ENCODE measurements around the gene BPIFB1. TPM values are rescaled to one million over a fixed set of nuclear protein-coding genes. Genes with fewer than 3 reads are reported as not detected.
A peak's percentile ranks its signal among the peaks of the same experiment; 100 is the strongest.

Gene BPIFB1
- total and polyA plus RNA-seq, 2 of the 13 experiments (the other 11 are each of a cell fraction or from before 2014, with no cell fraction given), result 0.82 to 4.4 TPM

DNA sequence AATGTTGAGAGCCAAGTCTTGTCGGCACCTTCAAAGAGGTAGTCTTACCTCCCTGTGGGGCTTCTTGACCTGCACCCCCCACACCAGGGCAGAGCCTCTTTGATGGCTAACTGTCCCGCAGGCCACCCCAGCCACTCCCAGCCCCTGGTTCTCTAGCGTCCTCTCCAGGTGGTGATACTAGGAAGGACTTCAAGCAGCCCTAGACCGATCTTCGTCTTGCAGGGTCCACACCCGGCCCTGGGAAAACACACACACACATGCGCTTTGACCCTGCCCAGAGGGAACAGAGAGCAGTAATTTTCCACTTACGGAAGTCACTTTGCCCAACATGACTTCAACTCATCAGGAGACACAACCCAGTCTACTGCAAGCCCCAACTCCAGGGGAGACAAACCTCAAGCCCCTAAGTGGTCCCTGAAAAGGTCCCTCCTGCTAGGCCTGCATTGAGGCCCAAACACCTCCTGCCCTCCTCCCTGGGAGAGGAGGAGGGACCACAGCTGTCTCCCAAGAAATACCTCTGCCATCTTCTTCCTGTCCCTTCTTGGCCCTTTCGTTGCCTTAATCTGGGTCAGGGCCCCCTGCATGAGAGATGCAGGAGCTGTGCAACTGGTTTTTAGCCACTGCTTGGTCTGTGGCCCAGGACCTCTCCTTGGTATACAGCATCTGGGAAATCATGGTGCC is 2.9 kb upstream of the BPIFB1 start (continued):
- TF ChIP-seq, protein P1, sequence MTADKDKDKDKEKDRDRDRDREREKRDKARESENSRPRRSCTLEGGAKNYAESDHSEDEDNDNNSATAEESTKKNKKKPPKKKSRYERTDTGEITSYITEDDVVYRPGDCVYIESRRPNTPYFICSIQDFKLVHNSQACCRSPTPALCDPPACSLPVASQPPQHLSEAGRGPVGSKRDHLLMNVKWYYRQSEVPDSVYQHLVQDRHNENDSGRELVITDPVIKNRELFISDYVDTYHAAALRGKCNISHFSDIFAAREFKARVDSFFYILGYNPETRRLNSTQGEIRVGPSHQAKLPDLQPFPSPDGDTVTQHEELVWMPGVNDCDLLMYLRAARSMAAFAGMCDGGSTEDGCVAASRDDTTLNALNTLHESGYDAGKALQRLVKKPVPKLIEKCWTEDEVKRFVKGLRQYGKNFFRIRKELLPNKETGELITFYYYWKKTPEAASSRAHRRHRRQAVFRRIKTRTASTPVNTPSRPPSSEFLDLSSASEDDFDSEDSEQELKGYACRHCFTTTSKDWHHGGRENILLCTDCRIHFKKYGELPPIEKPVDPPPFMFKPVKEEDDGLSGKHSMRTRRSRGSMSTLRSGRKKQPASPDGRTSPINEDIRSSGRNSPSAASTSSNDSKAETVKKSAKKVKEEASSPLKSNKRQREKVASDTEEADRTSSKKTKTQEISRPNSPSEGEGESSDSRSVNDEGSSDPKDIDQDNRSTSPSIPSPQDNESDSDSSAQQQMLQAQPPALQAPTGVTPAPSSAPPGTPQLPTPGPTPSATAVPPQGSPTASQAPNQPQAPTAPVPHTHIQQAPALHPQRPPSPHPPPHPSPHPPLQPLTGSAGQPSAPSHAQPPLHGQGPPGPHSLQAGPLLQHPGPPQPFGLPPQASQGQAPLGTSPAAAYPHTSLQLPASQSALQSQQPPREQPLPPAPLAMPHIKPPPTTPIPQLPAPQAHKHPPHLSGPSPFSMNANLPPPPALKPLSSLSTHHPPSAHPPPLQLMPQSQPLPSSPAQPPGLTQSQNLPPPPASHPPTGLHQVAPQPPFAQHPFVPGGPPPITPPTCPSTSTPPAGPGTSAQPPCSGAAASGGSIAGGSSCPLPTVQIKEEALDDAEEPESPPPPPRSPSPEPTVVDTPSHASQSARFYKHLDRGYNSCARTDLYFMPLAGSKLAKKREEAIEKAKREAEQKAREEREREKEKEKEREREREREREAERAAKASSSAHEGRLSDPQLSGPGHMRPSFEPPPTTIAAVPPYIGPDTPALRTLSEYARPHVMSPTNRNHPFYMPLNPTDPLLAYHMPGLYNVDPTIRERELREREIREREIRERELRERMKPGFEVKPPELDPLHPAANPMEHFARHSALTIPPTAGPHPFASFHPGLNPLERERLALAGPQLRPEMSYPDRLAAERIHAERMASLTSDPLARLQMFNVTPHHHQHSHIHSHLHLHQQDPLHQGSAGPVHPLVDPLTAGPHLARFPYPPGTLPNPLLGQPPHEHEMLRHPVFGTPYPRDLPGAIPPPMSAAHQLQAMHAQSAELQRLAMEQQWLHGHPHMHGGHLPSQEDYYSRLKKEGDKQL (CRISPR knock-in tag; IDR thresholded peaks at IDR 0.05; ENCODE audit: low read depth), result no peak
- TF ChIP-seq KAT8 (CRISPR knock-in tag; IDR thresholded peaks at IDR 0.05), result peak; percentile 64
- TF ChIP-seq GATAD2A (CRISPR knock-in tag; IDR thresholded peaks at IDR 0.05), result peak; percentile 60
- no peak for TF ChIP-seq CHD4 (IDR thresholded peaks at IDR 0.05; ENCODE audit: borderline replicate concordance, low read length)
- TF ChIP-seq, protein P2, sequence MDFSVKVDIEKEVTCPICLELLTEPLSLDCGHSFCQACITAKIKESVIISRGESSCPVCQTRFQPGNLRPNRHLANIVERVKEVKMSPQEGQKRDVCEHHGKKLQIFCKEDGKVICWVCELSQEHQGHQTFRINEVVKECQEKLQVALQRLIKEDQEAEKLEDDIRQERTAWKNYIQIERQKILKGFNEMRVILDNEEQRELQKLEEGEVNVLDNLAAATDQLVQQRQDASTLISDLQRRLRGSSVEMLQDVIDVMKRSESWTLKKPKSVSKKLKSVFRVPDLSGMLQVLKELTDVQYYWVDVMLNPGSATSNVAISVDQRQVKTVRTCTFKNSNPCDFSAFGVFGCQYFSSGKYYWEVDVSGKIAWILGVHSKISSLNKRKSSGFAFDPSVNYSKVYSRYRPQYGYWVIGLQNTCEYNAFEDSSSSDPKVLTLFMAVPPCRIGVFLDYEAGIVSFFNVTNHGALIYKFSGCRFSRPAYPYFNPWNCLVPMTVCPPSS (IDR thresholded peaks at IDR 0.05), result no peak
- TF ChIP-seq, protein P3, sequence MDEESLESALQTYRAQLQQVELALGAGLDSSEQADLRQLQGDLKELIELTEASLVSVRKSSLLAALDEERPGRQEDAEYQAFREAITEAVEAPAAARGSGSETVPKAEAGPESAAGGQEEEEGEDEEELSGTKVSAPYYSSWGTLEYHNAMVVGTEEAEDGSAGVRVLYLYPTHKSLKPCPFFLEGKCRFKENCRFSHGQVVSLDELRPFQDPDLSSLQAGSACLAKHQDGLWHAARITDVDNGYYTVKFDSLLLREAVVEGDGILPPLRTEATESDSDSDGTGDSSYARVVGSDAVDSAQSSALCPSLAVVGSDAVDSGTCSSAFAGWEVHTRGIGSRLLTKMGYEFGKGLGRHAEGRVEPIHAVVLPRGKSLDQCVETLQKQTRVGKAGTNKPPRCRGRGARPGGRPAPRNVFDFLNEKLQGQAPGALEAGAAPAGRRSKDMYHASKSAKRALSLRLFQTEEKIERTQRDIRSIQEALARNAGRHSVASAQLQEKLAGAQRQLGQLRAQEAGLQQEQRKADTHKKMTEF (CRISPR knock-in tag; IDR thresholded peaks at IDR 0.05), result peak; percentile 71; the same call in 1 of the 2 replicates
- TF ChIP-seq, protein P4, sequence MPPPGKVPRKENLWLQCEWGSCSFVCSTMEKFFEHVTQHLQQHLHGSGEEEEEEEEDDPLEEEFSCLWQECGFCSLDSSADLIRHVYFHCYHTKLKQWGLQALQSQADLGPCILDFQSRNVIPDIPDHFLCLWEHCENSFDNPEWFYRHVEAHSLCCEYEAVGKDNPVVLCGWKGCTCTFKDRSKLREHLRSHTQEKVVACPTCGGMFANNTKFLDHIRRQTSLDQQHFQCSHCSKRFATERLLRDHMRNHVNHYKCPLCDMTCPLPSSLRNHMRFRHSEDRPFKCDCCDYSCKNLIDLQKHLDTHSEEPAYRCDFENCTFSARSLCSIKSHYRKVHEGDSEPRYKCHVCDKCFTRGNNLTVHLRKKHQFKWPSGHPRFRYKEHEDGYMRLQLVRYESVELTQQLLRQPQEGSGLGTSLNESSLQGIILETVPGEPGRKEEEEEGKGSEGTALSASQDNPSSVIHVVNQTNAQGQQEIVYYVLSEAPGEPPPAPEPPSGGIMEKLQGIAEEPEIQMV (CRISPR knock-in tag; IDR thresholded peaks at IDR 0.05; ENCODE audit: low read depth), result 0 out of 2 replicates have a peak, but pooled peaks have one; percentile 50
- TF ChIP-seq, protein P5, sequence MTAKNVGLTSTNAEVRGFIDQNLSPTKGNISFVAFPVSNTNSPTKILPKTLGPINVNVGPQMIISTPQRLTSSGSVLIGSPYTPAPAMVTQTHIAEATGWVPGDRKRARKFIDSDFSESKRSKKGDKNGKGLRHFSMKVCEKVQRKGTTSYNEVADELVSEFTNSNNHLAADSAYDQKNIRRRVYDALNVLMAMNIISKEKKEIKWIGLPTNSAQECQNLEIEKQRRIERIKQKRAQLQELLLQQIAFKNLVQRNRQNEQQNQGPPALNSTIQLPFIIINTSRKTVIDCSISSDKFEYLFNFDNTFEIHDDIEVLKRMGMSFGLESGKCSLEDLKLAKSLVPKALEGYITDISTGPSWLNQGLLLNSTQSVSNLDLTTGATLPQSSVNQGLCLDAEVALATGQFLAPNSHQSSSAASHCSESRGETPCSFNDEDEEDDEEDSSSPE (CRISPR knock-in tag; IDR thresholded peaks at IDR 0.05), result 0 out of 2 replicates have a peak, but pooled peaks have one; percentile 22
- peak; percentile 57; the same call in 1 of the 2 replicates for TF ChIP-seq GFI1 (CRISPR knock-in tag; IDR thresholded peaks at IDR 0.05; ENCODE audit: borderline replicate concordance)
- TF ChIP-seq, protein P6, sequence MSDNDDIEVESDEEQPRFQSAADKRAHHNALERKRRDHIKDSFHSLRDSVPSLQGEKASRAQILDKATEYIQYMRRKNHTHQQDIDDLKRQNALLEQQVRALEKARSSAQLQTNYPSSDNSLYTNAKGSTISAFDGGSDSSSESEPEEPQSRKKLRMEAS (IDR thresholded peaks at IDR 0.05), result peak; percentile 97
- peak; percentile 62; the same call in 1 of the 2 replicates for TF ChIP-seq ZNF607 (CRISPR knock-in tag; IDR thresholded peaks at IDR 0.05; ENCODE audit: borderline replicate concordance)
- peak; percentile 15 for TF ChIP-seq ZNF883 (CRISPR knock-in tag; IDR thresholded peaks at IDR 0.05; ENCODE audit: not compliant biosample characterization)
- 0 out of 2 replicates have a peak, but pooled peaks have one; percentile 51 for TF ChIP-seq ZNF274 (CRISPR knock-in tag; IDR thresholded peaks at IDR 0.05)
- peak; percentile 87 for TF ChIP-seq TBX2 (CRISPR knock-in tag; IDR thresholded peaks at IDR 0.05; ENCODE audit: borderline replicate concordance)
- TF ChIP-seq ZSCAN9 (CRISPR knock-in tag; IDR thresholded peaks at IDR 0.05; ENCODE audit: borderline replicate concordance), result 0 out of 2 replicates have a peak, but pooled peaks have one; percentile 73
- TF ChIP-seq ZNF879 (CRISPR knock-in tag; IDR thresholded peaks at IDR 0.05), result no peak
- peak; percentile 19; the same call in 1 of the 2 replicates for TF ChIP-seq PPARG (CRISPR knock-in tag; conservative IDR thresholded peaks at IDR 0.05)
- no peak for TF ChIP-seq HNRNPL (IDR thresholded peaks at IDR 0.05; ENCODE audit: low read depth, low read length)

Data from HepG2 (cell line).